HepG2 (cell line): Measurements from ENCODE around the gene GPC4. TPM values are rescaled to one million over a fixed set of nuclear protein-coding genes. Genes with fewer than 3 reads are reported as not detected.

Experiments
- ATAC-seq: fragments of 200-7000 bp; cut with Tn5 transposase; 3 replicates; pipeline ENCODE4 v1.9.1; 2020; ENCODE audit warnings: mild to moderate bottlenecking, moderate library complexity
- BruUV-seq: library from RNA; stranded (reverse); fragments of 400-500 nt; replicated peaks from 2 replicates; lab custom pipeline; 2021; lab: Mats Ljungman, UMichigan
- CTCF ChIA-PET: fragments of 300-600 bp; formaldehyde crosslinking; extraction: SDS; loops from one replicate; lab custom pipeline; 2021; ENCODE audit warnings: low total read pairs, inconsistent platforms, low intra/inter-chr PET ratio; lab: Yijun Ruan, JAX
- POLR2A ChIA-PET: fragments of 350-600 bp; sonication (Branson Sonifier 250); formaldehyde crosslinking; loops from one replicate; lab custom pipeline; 2020; ENCODE audit warnings: antibody characterized with exemption, inconsistent platforms; lab: Yijun Ruan, JAX
- DNase-seq: peaks from one replicate; pipeline ENCODE4 v3.0.0-alpha.2; 2015; ENCODE audit warnings: low spot score
- FAIRE-seq: peaks from 3 replicates; lab custom pipeline; 2011; peaks lifted over from hg19 to GRCh38; lab: Jason Lieb, UNC
- H2AFZ ChIP-seq: one replicate; pipeline ENCODE4 v1.6.1; 2011; ENCODE audit warnings: low read length, inconsistent platforms
- H3K27ac ChIP-seq: fragments of 300-600 bp; 3 replicates; pipeline ENCODE4 v1.8.0; 2011; ENCODE audit warnings: mixed run types, mild to moderate bottlenecking, mixed read lengths, low read length, inconsistent platforms; ENCODE audit not compliant: insufficient read depth; ENCODE audit errors: extremely low read length
- H3K27me3 ChIP-seq, 2 experiments: fragments of 200-600 bp in 1 of 2; 2 replicates in 1 of 2; 3 replicates in 1 of 2; pipeline versions ENCODE4 v1.6.0 to v1.8.0; 2011; ENCODE audit warnings: low read length in 2 of 2, mild to moderate bottlenecking in 2 of 2, moderate library complexity in 2 of 2, inconsistent platforms in 1 of 2; ENCODE audit not compliant: insufficient read depth in 2 of 2, control insufficient read depth in 1 of 2
- H3K36me3 ChIP-seq, 2 experiments: fragments of 200-600 bp in 1 of 2; replicated peaks in 1 of 2; 2 replicates in 1 of 2; 3 replicates in 1 of 2; pipeline versions ENCODE4 v1.5.1 to v1.8.0; 2011; ENCODE audit warnings: low read length in 2 of 2, inconsistent platforms in 1 of 2; ENCODE audit not compliant: insufficient read depth in 2 of 2, control insufficient read depth in 1 of 2
- H3K4me1 ChIP-seq: 2 replicates; pipeline ENCODE4 v1.5.1; 2012; ENCODE audit warnings: low read length, inconsistent platforms; ENCODE audit not compliant: insufficient read depth
- H3K4me2 ChIP-seq: 2 replicates; pipeline ENCODE4 v1.6.0; 2011; ENCODE audit warnings: low read depth, low read length, inconsistent platforms
- H3K4me3 ChIP-seq, 3 experiments: fragments of 200-600 bp in 1 of 3; sonication (generic), shearing (Covaris generic) in 1 of 3; replicated peaks in 1 of 3; 2 replicates each; pipeline ENCODE4 v1.5.1; 2011 to 2016; ENCODE audit warnings: low read length in 3 of 3, inconsistent platforms in 2 of 3, low read depth in 2 of 3, mild to moderate bottlenecking in 2 of 3, control low read depth in 1 of 3, mixed read lengths in 1 of 3; ENCODE audit not compliant: insufficient read depth in 1 of 3
- H3K79me2 ChIP-seq: one replicate; pipeline ENCODE4 v1.6.1; 2011; ENCODE audit warnings: low read length, inconsistent platforms; ENCODE audit not compliant: insufficient read depth
- H3K9ac ChIP-seq: 2 replicates; pipeline ENCODE4 v1.6.0; 2011; ENCODE audit warnings: mild to moderate bottlenecking, low read depth, low read length, inconsistent platforms; ENCODE audit not compliant: insufficient read depth
- H3K9me3 ChIP-seq: 2 replicates; pipeline ENCODE4 v1.5.1; 2012; ENCODE audit warnings: mild to moderate bottlenecking, low read length
- H4K20me1 ChIP-seq: 2 replicates; pipeline ENCODE4 v1.6.0; 2011; ENCODE audit warnings: inconsistent platforms, mild to moderate bottlenecking, low read length, moderate library complexity; ENCODE audit not compliant: insufficient read depth
- ESRRA ChIP-seq: sonication (generic); formaldehyde crosslinking; IDR thresholded peaks from 2 replicates; pipeline ENCODE4 v1.5.1; 2020; ENCODE audit warnings: mild to moderate bottlenecking, low read depth, missing genetic modification reagents
- HNRNPH1 ChIP-seq: fragments of 200-400 bp; formaldehyde crosslinking; optimal IDR thresholded peaks from 2 replicates; pipeline ENCODE3; 2017; ENCODE audit warnings: mild to moderate bottlenecking, low read depth, low read length
- MAFF ChIP-seq: IDR thresholded peaks from 2 replicates; pipeline ENCODE4 v1.6.1; 2011; ENCODE audit warnings: low read depth, low read length, improper control_type of control experiment
- MTA1 ChIP-seq: sonication (generic); formaldehyde crosslinking; IDR thresholded peaks from 2 replicates; pipeline ENCODE4 v1.4.0; 2020; ENCODE audit warnings: missing genetic modification reagents, mild to moderate bottlenecking, borderline replicate concordance
- ZNF296 ChIP-seq: sonication (generic); formaldehyde crosslinking; conservative IDR thresholded peaks from 2 replicates; pipeline ENCODE4 v1.5.0; 2020; ENCODE audit warnings: mild to moderate bottlenecking, missing genetic modification reagents
- ZNF432 ChIP-seq: sonication (generic); formaldehyde crosslinking; IDR thresholded peaks from 2 replicates; pipeline ENCODE4 v1.5.0; 2020; ENCODE audit warnings: missing genetic modification reagents, mild to moderate bottlenecking, borderline replicate concordance
- WGBS: methylation state at CpG from one replicate; pipeline ENCODE4 v1.1.6; 2017; ENCODE audit warnings: low lambda C conversion rate; 5-methylcytosine and 5-hydroxymethylcytosine counted together
- in situ Hi-C: cut with HindIII; loops from 2 replicates; pipeline ENCODE4 v1.10.0; 2017; ENCODE audit warnings: low pct_unique_long_range_greater_than_20kb; ENCODE audit not compliant: extremely low pct_ligation_motif_present
- intact Hi-C: fragments of 100-400 bp; cut with micrococcal nuclease; formaldehyde crosslinking; loops from one replicate; pipeline ENCODE4 v1.10.0; 2022; ENCODE audit not compliant: unreplicated experiment
- polyA plus RNA-seq, 8 experiments: library from polyadenylated mRNA; depleted of rRNA in 3 of 8; stranded (reverse) in 7 of 8; unstranded in 1 of 8; fragments of >200 nt; fragmentation: Illumina TruSeq in 4 of 8; extraction: Trizol in 4 of 8; gene quantifications; 2 replicates each; pipeline versions ENCODE4 v1.2.1 to v1.2.3, GENCODE V29; 2011 to 2016; ENCODE audit warnings: low read depth in 4 of 8, missing spikeins in 1 of 8, mixed read lengths in 1 of 8; ENCODE audit not compliant: insufficient read depth in 1 of 8
- total RNA-seq, 5 experiments: library from RNA; depleted of rRNA; stranded (reverse); fragments of >200 nt; fragmentation: Illumina TruSeq; extraction: Trizol; gene quantifications; 2 replicates each; pipeline ENCODE4 v1.2.3, GENCODE V29; 2016; ENCODE audit warnings: low read depth in 1 of 5
- TF ChIP-seq, protein P1 (sequence below): sonication (generic); formaldehyde crosslinking; IDR thresholded peaks from 2 replicates; pipeline ENCODE4 v1.4.0; 2020; ENCODE audit warnings: missing genetic modification reagents
- TF ChIP-seq, protein P2 (sequence below): IDR thresholded peaks from 2 replicates; pipeline ENCODE4 v1.6.1; 2016; ENCODE audit warnings: low read depth, control low read depth
- TF ChIP-seq, protein P3 (sequence below): IDR thresholded peaks from 2 replicates; pipeline ENCODE4 v1.6.1; 2016; ENCODE audit warnings: mild to moderate bottlenecking, missing biosample characterization, missing genetic modification reagents
- TF ChIP-seq, protein P4 (sequence below): sonication (generic); formaldehyde crosslinking; IDR thresholded peaks from 2 replicates; pipeline ENCODE4 v1.4.0; 2020; ENCODE audit warnings: missing genetic modification reagents
- TF ChIP-seq, protein P5 (sequence below): sonication (generic); formaldehyde crosslinking; IDR thresholded peaks from 2 replicates; pipeline ENCODE4 v1.9.0; 2021; ENCODE audit warnings: missing genetic modification reagents, mild to moderate bottlenecking, borderline replicate concordance

GPC4 gene
- total and polyA plus RNA-seq, 2 of the 13 experiments (the other 11 are each of a cell fraction or from before 2014, with no cell fraction given): 0.29 to 0.38 TPM

DNA sequence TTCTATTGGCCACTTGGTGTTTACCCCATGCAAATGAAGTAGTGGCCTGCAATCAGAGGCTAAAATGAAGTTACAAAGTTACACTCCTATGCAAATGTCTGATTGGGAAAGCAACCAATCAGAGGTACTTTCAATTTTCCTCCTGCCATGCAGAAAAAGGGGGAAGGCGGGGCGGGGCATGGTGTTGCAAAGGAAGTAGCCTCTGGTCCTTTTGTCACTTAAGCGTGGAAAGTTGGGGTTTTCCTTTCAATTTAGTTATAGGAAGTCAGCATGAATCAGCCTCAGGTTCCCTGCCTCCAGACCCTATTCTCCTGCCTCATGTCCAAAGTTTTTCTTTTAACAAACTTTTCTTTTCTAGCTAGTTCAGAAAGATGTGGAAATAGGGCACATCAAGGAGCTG is 69.3 kb downstream of the GPC4 start:
- no peaks in the 10 kb centered on the region for H3K36me3 ChIP-seq
- H3K4me3 ChIP-seq: no peak overlapping the region
- no peak overlapping the region for H2AFZ ChIP-seq
- TF ChIP-seq MTA1 (CRISPR knock-in tag) (no peak), MAFF (no peak), HNRNPH1 (no peak), ZNF296 (CRISPR knock-in tag) (no peak), ZNF432 (CRISPR knock-in tag) (no peak), ESRRA (CRISPR knock-in tag) (no peak)
- TF ChIP-seq, protein P1, sequence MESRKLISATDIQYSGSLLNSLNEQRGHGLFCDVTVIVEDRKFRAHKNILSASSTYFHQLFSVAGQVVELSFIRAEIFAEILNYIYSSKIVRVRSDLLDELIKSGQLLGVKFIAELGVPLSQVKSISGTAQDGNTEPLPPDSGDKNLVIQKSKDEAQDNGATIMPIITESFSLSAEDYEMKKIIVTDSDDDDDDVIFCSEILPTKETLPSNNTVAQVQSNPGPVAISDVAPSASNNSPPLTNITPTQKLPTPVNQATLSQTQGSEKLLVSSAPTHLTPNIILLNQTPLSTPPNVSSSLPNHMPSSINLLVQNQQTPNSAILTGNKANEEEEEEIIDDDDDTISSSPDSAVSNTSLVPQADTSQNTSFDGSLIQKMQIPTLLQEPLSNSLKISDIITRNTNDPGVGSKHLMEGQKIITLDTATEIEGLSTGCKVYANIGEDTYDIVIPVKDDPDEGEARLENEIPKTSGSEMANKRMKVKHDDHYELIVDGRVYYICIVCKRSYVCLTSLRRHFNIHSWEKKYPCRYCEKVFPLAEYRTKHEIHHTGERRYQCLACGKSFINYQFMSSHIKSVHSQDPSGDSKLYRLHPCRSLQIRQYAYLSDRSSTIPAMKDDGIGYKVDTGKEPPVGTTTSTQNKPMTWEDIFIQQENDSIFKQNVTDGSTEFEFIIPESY (CRISPR knock-in tag): no peak
- TF ChIP-seq, protein P2, sequence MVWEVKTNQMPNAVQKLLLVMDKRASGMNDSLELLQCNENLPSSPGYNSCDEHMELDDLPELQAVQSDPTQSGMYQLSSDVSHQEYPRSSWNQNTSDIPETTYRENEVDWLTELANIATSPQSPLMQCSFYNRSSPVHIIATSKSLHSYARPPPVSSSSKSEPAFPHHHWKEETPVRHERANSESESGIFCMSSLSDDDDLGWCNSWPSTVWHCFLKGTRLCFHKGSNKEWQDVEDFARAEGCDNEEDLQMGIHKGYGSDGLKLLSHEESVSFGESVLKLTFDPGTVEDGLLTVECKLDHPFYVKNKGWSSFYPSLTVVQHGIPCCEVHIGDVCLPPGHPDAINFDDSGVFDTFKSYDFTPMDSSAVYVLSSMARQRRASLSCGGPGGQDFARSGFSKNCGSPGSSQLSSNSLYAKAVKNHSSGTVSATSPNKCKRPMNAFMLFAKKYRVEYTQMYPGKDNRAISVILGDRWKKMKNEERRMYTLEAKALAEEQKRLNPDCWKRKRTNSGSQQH (CRISPR knock-in tag): no peak
- TF ChIP-seq, protein P3, sequence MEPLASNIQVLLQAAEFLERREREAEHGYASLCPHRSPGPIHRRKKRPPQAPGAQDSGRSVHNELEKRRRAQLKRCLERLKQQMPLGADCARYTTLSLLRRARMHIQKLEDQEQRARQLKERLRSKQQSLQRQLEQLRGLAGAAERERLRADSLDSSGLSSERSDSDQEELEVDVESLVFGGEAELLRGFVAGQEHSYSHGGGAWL: no peak
- TF ChIP-seq, protein P4, sequence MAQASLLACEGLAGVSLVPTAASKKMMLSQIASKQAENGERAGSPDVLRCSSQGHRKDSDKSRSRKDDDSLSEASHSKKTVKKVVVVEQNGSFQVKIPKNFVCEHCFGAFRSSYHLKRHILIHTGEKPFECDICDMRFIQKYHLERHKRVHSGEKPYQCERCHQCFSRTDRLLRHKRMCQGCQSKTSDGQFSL: no peak
- TF ChIP-seq, protein P5, sequence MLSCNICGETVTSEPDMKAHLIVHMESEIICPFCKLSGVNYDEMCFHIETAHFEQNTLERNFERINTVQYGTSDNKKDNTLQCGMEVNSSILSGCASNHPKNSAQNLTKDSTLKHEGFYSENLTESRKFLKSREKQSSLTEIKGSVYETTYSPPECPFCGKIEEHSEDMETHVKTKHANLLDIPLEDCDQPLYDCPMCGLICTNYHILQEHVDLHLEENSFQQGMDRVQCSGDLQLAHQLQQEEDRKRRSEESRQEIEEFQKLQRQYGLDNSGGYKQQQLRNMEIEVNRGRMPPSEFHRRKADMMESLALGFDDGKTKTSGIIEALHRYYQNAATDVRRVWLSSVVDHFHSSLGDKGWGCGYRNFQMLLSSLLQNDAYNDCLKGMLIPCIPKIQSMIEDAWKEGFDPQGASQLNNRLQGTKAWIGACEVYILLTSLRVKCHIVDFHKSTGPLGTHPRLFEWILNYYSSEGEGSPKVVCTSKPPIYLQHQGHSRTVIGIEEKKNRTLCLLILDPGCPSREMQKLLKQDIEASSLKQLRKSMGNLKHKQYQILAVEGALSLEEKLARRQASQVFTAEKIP (CRISPR knock-in tag): no peak
- H3K27ac ChIP-seq: no peak overlapping the region
- no peak for FAIRE-seq
- no peak overlapping the region for H3K4me2 ChIP-seq
- 50% methylated on average over 2 of the region's 3 CpGs for WGBS
- no TSS peak for BruUV-seq
- ChIA-PET POLR2A (no interaction called here), CTCF (no interaction called here)
- H3K79me2 ChIP-seq: no peaks in the 10 kb centered on the region
- H4K20me1 ChIP-seq: no peaks in the 10 kb centered on the region
- in situ Hi-C loops: no loop called here
- no peak for DNase-seq
- no peaks in the 10 kb centered on the region; a peak in 1 of 5 replicates for H3K27me3 ChIP-seq
- H3K9ac ChIP-seq: no peak overlapping the region
- ATAC-seq: no peak
- H3K4me1 ChIP-seq: no peaks in the 10 kb centered on the region
- H3K9me3 ChIP-seq: no peaks in the 10 kb centered on the region
- intact Hi-C loops: no loop called here
